Activated T-helper 1 cell treated with anti-CD3 and anti-CD28 coated beads, Interleukin-12 subunit alpha, Interleukin-12 subunit beta, Interleukin-2, Interleukin-4 antibody, amounts not matched to agents 30 ng/mL and 10 ng/mL and 1 ng/mL, durations not matched to agents 14 hours and 24 hours and 36 hours (primary cell): Measurements from ENCODE around the gene UFC1. TPM values are rescaled to one million over a fixed set of nuclear protein-coding genes. Genes with fewer than 3 reads are reported as not detected.
A peak's percentile ranks its signal among the peaks of the same experiment; 100 is the strongest.

Source experiments
- DNase-seq: peaks from one replicate; pipeline ENCODE4 v3.0.0; 2021; ENCODE audit warnings: low spot score
- H3K27ac Mint-ChIP-seq: one replicate; pipeline ENCODE4 v1.8.0; 2021; ENCODE audit warnings: mild to moderate bottlenecking, mixed read lengths
- H3K27me3 Mint-ChIP-seq: one replicate; pipeline ENCODE4 v1.8.0; 2022; ENCODE audit warnings: mild to moderate bottlenecking, moderate library complexity, mixed read lengths; ENCODE audit not compliant: insufficient read depth
- H3K36me3 Mint-ChIP-seq: one replicate; pipeline ENCODE4 v1.8.0; 2021; ENCODE audit warnings: low read depth, mixed read lengths
- H3K4me1 Mint-ChIP-seq: one replicate; pipeline ENCODE4 v1.8.0; 2021; ENCODE audit warnings: low read depth, mixed read lengths
- H3K4me3 Mint-ChIP-seq: one replicate; pipeline ENCODE4 v1.8.0; 2021; ENCODE audit warnings: mild to moderate bottlenecking, moderate library complexity, mixed read lengths
- H3K9me3 Mint-ChIP-seq: one replicate; pipeline ENCODE4 v1.8.0; 2021; ENCODE audit warnings: mixed read lengths
- intact Hi-C: fragments of 100-400 bp; cut with micrococcal nuclease; formaldehyde crosslinking; loops from one replicate; pipeline ENCODE4 v1.15.1; 2024
- total RNA-seq: library from RNA; stranded (reverse); gene quantifications from 2 replicates; pipeline ENCODE4 v1.2.3, GENCODE V29; 2022

Gene UFC1
- total RNA-seq, 1 donor from 2014 or later: 86.3 TPM

DNA sequence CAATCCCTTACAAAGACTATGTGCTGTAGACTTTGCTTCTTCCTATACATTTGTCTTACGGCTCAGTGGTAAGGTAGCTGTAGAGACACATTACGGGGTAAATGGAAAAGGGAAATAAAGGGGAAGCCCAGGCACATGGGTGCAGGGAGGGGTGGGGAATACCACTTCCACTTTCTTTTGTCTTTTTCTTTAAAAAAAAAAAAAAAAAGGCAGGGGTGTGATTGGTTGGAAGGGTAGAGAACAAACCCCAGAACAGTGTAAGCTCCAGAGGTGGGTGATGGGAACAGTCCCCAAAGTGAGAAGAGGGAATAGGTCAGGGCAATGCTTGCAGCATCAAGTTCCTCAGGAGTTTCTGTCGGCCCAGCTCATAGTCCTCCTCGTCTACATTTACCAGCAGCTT is 31.9 kb upstream of the UFC1 start:
- peaks cover 43% of the 10 kb centered on the region for H3K4me1 Mint-ChIP-seq
- H3K27me3 Mint-ChIP-seq: no peaks in the 10 kb centered on the region
- no peak for DNase-seq
- H3K4me3 Mint-ChIP-seq: no peak overlapping the region
- H3K36me3 Mint-ChIP-seq: peaks cover 50% of the 10 kb centered on the region
- H3K27ac Mint-ChIP-seq: no peak overlapping the region
- intact Hi-C loops: no loop called here
- H3K9me3 Mint-ChIP-seq: no peaks in the 10 kb centered on the region

GRCh38 chr1:161122967-161123366 is 30.8 kb upstream of the UFC1 start:
- peak overlapping the region; percentile 11 for H3K27ac Mint-ChIP-seq
- DNase-seq: no peak
- H3K9me3 Mint-ChIP-seq: no peaks in the 10 kb centered on the region
- no peaks in the 10 kb centered on the region for H3K27me3 Mint-ChIP-seq
- peaks cover 50% of the 10 kb centered on the region for H3K4me1 Mint-ChIP-seq
- no peak overlapping the region for H3K4me3 Mint-ChIP-seq
- H3K36me3 Mint-ChIP-seq: peaks cover 55% of the 10 kb centered on the region
- intact Hi-C loops: no loop called here

- Mint-ChIP-seq H3K27me3 (no peaks in the 10 kb centered on the region), H3K36me3 (peaks cover 51% of the 10 kb centered on the region), H3K4me1 (peaks cover 53% of the 10 kb centered on the region), H3K9me3 (no peaks in the 10 kb centered on the region), H3K27ac (no peak overlapping the region), H3K4me3 (no peak overlapping the region)
- intact Hi-C loops: no loop called here
- no peak for DNase-seq
These were observed 26.1 kb upstream of the UFC1 start for GRCh38 chr1:161127649-161128048.

DNA sequence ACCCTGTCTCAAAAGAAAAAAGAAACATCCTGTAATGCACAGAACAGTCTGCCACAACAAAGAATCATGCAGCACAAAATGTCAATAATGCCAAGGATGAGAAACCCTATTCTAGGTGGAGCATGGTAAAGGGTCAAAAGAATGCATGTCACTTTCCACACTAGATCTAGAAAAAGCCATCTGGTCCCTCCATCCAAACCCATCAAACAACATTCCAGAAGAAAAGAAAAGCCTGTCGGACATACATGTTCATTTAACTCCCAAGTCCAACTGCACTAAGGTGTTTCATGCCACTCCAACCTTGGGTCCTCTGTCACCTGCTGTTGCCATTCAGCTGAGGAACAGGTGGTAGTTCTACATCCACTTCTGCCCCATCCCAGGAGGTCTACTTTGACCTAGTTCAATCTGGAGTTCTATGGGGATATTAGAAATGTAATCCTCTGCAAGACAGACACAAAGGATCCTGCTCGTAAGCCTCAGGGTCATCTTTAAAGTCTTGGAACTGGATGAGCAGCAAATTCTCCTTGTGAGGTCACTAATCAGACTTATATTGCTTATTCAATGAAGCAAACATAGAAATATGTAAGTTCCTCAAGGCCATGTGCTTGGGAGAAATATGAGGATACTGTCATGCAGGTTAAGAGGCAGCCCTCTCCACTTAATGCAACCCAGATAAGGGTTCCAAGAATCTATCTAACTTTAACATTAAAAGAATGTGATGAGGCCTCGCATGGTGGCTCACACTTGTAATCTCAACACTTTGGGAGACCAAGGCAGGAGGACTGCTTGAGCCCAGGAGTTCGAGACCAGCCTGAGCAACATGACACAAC is 25.0 kb upstream of the UFC1 start:
- intact Hi-C loops: no loop called here
- Mint-ChIP-seq H3K4me3 (no peak overlapping the region), H3K9me3 (no peaks in the 10 kb centered on the region), H3K36me3 (peaks cover 44% of the 10 kb centered on the region), H3K27ac (no peak overlapping the region), H3K27me3 (no peaks in the 10 kb centered on the region), H3K4me1 (peaks cover 53% of the 10 kb centered on the region)
- DNase-seq: no peak

GRCh38 chr1:161130266-161130665 is 23.5 kb upstream of the UFC1 start:
- no peak for DNase-seq
- Mint-ChIP-seq H3K9me3 (no peaks in the 10 kb centered on the region), H3K27me3 (no peaks in the 10 kb centered on the region), H3K4me1 (peaks cover 57% of the 10 kb centered on the region), H3K36me3 (peaks cover 41% of the 10 kb centered on the region), H3K27ac (peak overlapping the region; percentile 2), H3K4me3 (no peak overlapping the region)
- intact Hi-C loops: loop anchor here (10.0 kb wide), 1 partner anchor 865 kb away; the partner anchor contains the start of gene DCAF8

DNA sequence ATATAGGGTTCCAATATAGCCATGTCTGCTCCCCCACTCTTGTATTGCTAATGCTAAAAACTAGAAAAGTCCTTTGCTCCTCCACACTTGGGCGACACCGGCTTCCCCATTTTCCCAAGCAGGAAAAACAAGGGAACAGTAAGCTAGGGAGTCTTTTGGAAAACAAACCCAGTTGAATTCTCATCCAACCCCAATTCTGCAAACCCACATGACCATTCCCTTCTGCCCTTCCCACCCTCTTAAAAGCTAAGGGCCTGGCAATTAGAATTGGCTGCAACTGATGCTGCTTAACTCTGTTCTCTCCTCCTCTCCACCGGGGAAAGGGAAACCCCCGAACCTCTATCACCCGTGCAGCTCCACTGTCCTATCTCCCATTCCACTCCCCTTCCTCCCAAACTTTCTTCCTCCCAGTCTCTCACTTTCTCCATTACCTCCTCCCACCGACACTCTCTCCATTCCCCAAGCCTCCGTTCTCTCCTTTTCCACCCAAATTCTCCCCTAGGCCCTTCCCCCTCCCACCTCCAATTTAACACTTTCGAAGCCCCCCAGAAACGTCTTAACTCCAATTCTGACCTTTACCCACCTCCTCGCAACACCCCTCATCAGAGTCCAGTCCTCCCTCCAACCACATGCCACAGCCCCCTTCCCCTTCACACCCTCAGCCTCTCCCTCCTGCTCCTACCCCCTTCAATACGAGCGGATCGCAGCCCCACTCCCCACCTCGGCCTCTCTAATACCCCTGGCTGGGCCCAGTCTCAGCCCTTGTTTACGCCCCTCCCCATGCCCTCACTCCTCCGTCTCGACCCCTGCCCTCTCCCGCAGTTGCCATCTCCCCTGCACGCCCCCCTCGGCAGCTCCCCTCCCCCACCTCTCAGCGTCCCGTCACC is 22.0 kb upstream of the UFC1 start:
- H3K9me3 Mint-ChIP-seq: no peaks in the 10 kb centered on the region
- peaks cover 55% of the 10 kb centered on the region for H3K4me1 Mint-ChIP-seq
- no peak overlapping the region for H3K4me3 Mint-ChIP-seq
- no peak for DNase-seq
- intact Hi-C loops: loop anchor here (1.0 to 10.0 kb wide), 9 partner anchors 12 to 867 kb away; partner anchors contain the start of genes B4GALT3, DCAF8, PPOX and UFC1
- H3K36me3 Mint-ChIP-seq: peaks cover 38% of the 10 kb centered on the region
- peak overlapping the region; percentile 90 for H3K27ac Mint-ChIP-seq
- H3K27me3 Mint-ChIP-seq: no peaks in the 10 kb centered on the region

- intact Hi-C loops: loop anchor here (1.0 to 10.0 kb wide), 9 partner anchors 13 to 868 kb away; partner anchors contain the start of genes B4GALT3, DCAF8, PPOX and UFC1
These were observed 21.2 kb upstream of the UFC1 start, which contains the start of gene DEDD for GRCh38 chr1:161132410-161133219. TSS of gene DEDD (minus strand) at chr1:161132667. CDS start at chr1:161124462, 8,205 bp downstream.

DNA sequence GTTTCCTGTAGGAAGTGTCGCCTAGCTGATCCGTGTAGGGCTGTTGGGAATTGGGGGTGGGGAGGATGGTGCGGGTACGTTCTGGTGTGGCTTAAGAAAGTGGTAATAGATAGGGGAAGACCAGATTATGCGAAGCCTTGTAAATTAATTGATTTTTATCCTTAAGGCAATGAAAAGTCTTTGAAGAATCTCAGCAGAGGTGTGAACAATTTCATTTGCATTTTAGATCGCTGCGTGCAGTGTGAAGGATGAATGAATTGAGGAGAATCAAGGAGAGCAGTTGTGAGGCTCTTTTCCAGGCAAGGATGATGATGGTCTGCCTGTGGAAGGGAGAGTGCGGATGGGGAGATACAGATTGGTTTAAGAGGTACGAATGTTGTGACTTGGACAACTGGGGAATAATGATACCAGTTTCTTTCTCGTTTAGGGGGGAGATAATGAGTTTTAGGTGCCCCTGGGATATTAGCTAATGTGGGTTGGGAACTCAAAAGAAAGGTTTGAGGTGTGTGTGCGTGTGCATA is 20.5 kb upstream of the UFC1 start:
- no peak for DNase-seq
- H3K36me3 Mint-ChIP-seq: peaks cover 24% of the 10 kb centered on the region
- no peak overlapping the region for H3K4me3 Mint-ChIP-seq
- no peaks in the 10 kb centered on the region for H3K27me3 Mint-ChIP-seq
- H3K27ac Mint-ChIP-seq: no peak overlapping the region
- intact Hi-C loops: loop anchor here (2.0 to 10.0 kb wide), 2 partner anchors 36 to 868 kb away; partner anchors contain the start of gene DCAF8
- H3K9me3 Mint-ChIP-seq: no peaks in the 10 kb centered on the region
- peaks cover 42% of the 10 kb centered on the region for H3K4me1 Mint-ChIP-seq

More at GRCh38 chr1:161132410-161133219, 21.2 kb upstream of the UFC1 start, which contains the start of gene DEDD:
- peak within 1 kb of the TSS; percentile 90 for H3K27ac Mint-ChIP-seq
- H3K9me3 Mint-ChIP-seq: no peaks in the 10 kb centered on the region
- no peak within 1 kb of the TSS for H3K4me3 Mint-ChIP-seq
- DNase-seq: peak; percentile 87
- no peaks in the 10 kb centered on the region for H3K27me3 Mint-ChIP-seq
- peaks cover 46% of the 10 kb centered on the region for H3K4me1 Mint-ChIP-seq
- peaks cover 31% of the 10 kb centered on the region for H3K36me3 Mint-ChIP-seq

DNA sequence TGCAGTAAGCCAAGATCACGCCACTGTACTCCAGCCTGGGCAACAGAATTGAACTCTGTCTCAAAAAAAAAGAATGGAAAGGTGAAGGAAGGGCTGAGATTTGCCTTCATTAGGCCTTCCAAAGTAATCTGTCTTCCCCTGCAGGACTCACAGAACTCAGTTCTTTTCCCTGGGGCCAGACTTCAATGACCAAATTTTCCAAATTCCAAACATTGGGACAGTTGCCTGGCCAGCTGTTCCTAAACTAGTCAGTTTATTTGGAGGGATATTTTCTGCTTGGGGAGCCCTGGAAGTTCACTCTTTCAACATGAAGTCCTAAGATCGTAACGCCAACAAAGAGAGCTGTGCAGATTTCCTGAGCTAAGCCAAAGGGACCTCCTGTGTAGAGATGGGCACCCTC is 15.9 kb upstream of the UFC1 start:
- intact Hi-C loops: loop anchor here (2.0 to 10.0 kb wide), 2 partner anchors 145 to 873 kb away; partner anchors contain the start of gene DCAF8
- Mint-ChIP-seq H3K4me1 (peaks cover 5% of the 10 kb centered on the region), H3K36me3 (peaks cover 8% of the 10 kb centered on the region), H3K27me3 (no peaks in the 10 kb centered on the region), H3K4me3 (no peak overlapping the region), H3K27ac (no peak overlapping the region), H3K9me3 (no peaks in the 10 kb centered on the region)
- DNase-seq: no peak

GRCh38 chr1:161138431-161138830 is 15.3 kb upstream of the UFC1 start:
- Mint-ChIP-seq H3K4me3 (no peak overlapping the region), H3K36me3 (peaks cover 8% of the 10 kb centered on the region), H3K4me1 (peaks cover 5% of the 10 kb centered on the region), H3K9me3 (no peaks in the 10 kb centered on the region), H3K27me3 (no peaks in the 10 kb centered on the region), H3K27ac (no peak overlapping the region)
- no peak for DNase-seq
- intact Hi-C loops: loop anchor here (2.0 to 10.0 kb wide), 2 partner anchors 146 to 874 kb away; partner anchors contain the start of gene DCAF8

DNA sequence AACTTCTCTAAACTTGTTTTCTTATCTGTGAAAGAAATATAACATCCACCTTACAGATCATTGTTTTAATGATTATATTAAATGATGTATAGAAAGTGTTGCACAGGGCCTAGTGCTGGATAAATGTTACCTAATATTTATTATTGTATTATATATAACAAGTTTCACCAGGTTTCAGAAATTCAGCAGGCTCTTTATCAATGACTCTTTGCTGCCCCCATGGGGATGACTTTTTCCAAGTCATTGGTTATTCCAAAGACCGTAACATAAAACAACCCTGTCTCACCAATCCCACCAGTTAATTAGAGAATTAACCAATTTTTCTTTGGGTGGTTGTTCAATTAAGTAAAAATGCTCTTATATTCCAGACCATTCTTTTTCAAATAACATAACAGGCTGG is 14.0 kb upstream of the UFC1 start:
- H3K27me3 Mint-ChIP-seq: no peaks in the 10 kb centered on the region
- no peak overlapping the region for H3K4me3 Mint-ChIP-seq
- peaks cover 8% of the 10 kb centered on the region for H3K36me3 Mint-ChIP-seq
- H3K9me3 Mint-ChIP-seq: no peaks in the 10 kb centered on the region
- intact Hi-C loops: loop anchor here (1.0 to 10.0 kb wide), 3 partner anchors 67 to 875 kb away; partner anchors contain the start of gene DCAF8
- H3K27ac Mint-ChIP-seq: no peak overlapping the region
- no peak for DNase-seq
- H3K4me1 Mint-ChIP-seq: peaks cover 5% of the 10 kb centered on the region
